Activated CD8-positive, alpha-beta memory T cell treated with anti-CD3 and anti-CD28 coated beads, Interleukin-2, amount 50 U/mL, for 4 hours (primary cell): ENCODE measurements around the gene SOCS3.

ENCODE experiments used
- DNase-seq: peaks from one replicate; pipeline ENCODE4 v3.0.0-alpha.2; 2020

SOCS3 gene

GRCh38 chr17:78366109-78366848, 6.4 kb upstream of the SOCS3 start:
- DNase-seq = no peak

- no peak for DNase-seq
Observed at GRCh38 chr17:78365561-78366108, 5.8 kb upstream of the SOCS3 start.

GRCh38 chr17:78364436-78365281, 4.8 kb upstream of the SOCS3 start:
- DNase-seq = no peak

- no peak for DNase-seq
Observed at GRCh38 chr17:78362671-78363070, 2.8 kb upstream of the SOCS3 start.

- no peak for DNase-seq
Observed at GRCh38 chr17:78362232-78362631, 2.4 kb upstream of the SOCS3 start.

GRCh38 chr17:78361225-78361701, 1.4 kb upstream of the SOCS3 start:
- DNase-seq = no peak

GRCh38 chr17:78360371-78361224, 721 bp upstream of the SOCS3 start:
- DNase-seq = peak; percentile 92

- no peak for DNase-seq
Observed at GRCh38 chr17:78359321-78359996, 418 bp downstream of the SOCS3 start.

GRCh38 chr17:78358538-78359320, 1.1 kb downstream of the SOCS3 start:
- no peak for DNase-seq

GRCh38 chr17:78357672-78358537, 2.0 kb downstream of the SOCS3 start:
- DNase-seq = no peak

GRCh38 chr17:78357177-78357586, 2.7 kb downstream of the SOCS3 start:
- DNase-seq = no peak

- peak; percentile 84 for DNase-seq
Observed at GRCh38 chr17:78356101-78356713, 3.7 kb downstream of the SOCS3 start.

GRCh38 chr17:78355701-78356100, 4.2 kb downstream of the SOCS3 start:
- DNase-seq = no peak

GRCh38 chr17:78355045-78355641, 4.7 kb downstream of the SOCS3 start:
- DNase-seq = no peak

- DNase-seq = no peak
Observed at GRCh38 chr17:78353834-78354233, 6.0 kb downstream of the SOCS3 start.

- no peak for DNase-seq
Observed at GRCh38 chr17:78351449-78352006, 8.3 kb downstream of the SOCS3 start.

- no peak for DNase-seq
Observed at GRCh38 chr17:78349891-78350642, 9.8 kb downstream of the SOCS3 start.

GRCh38 chr17:78348055-78348770, 11.7 kb downstream of the SOCS3 start:
- DNase-seq = no peak
